GM12878 (cell line): Measurements from ENCODE around the gene LRRC15.

ENCODE experiments used
- ATF7 ChIP-seq: fragments of 450-650 bp; IDR thresholded peaks from 2 replicates; pipeline ENCODE4 v1.6.1; 2016; ENCODE audit warnings: low read depth, mild to moderate bottlenecking
- BCL11A ChIP-seq: IDR thresholded peaks from 2 replicates; pipeline ENCODE4 v1.6.1; 2011; ENCODE audit warnings: low read depth, low read length
- CTCF ChIP-seq, 3 experiments: IDR thresholded peaks in 2 of 3; conservative IDR thresholded peaks in 1 of 3; 2 replicates each; pipeline ENCODE4 v1.5.1; 2011; ENCODE audit warnings: low read depth in 3 of 3, low read length in 3 of 3, mild to moderate bottlenecking in 3 of 3, control low read depth in 2 of 3, moderate library complexity in 2 of 3, inconsistent platforms in 1 of 3, mixed read lengths in 1 of 3; ENCODE audit not compliant: control insufficient read depth in 2 of 3, insufficient read depth in 1 of 3; ENCODE audit errors: extremely low read depth in 1 of 3
- DPF2 ChIP-seq: fragments of 450-650 bp; IDR thresholded peaks from 2 replicates; pipeline ENCODE4 v1.6.1; 2017; ENCODE audit warnings: mild to moderate bottlenecking
- EP300 ChIP-seq, 2 experiments: fragments of 150-350 bp in 1 of 2; IDR thresholded peaks; 2 replicates each; pipeline ENCODE4 v1.6.1; 2011 to 2012; ENCODE audit warnings: low read depth in 2 of 2, low read length in 2 of 2, borderline replicate concordance in 1 of 2, improper control_type of control experiment in 1 of 2, inconsistent platforms in 1 of 2; ENCODE audit not compliant: control insufficient read depth in 1 of 2
- GABPA ChIP-seq: IDR thresholded peaks from 2 replicates; pipeline ENCODE4 v1.6.1; 2014; ENCODE audit warnings: antibody characterized with exemption, low read depth, mild to moderate bottlenecking, inconsistent platforms
- HCFC1 ChIP-seq: fragments of 150-350 bp; IDR thresholded peaks from 2 replicates; pipeline ENCODE4 v1.6.1; 2014; ENCODE audit warnings: low read length
- MYC ChIP-seq: IDR thresholded peaks from 2 replicates; pipeline ENCODE4 v1.6.1; 2011; ENCODE audit warnings: mild to moderate bottlenecking, low read length, moderate library complexity, inconsistent platforms; ENCODE audit not compliant: insufficient read depth, insufficient replicate concordance, insufficient read length, severe bottlenecking
- POLR2A ChIP-seq: IDR thresholded peaks from 2 replicates; pipeline ENCODE4 v1.6.1; 2011; ENCODE audit warnings: low read depth, mild to moderate bottlenecking, low read length
- TCF7 ChIP-seq: IDR thresholded peaks from 2 replicates; pipeline ENCODE4 v1.6.1; 2014; ENCODE audit warnings: antibody characterized with exemption, borderline replicate concordance
- USF1 ChIP-seq: IDR thresholded peaks from 2 replicates; pipeline ENCODE4 v1.6.1; 2011; ENCODE audit warnings: borderline replicate concordance, low read depth, mild to moderate bottlenecking, moderate library complexity, mixed read lengths, low read length; ENCODE audit not compliant: insufficient read depth; ENCODE audit errors: extremely low read length
- ZNF384 ChIP-seq: IDR thresholded peaks from 2 replicates; pipeline ENCODE4 v1.6.1; 2012; ENCODE audit warnings: low read depth, mild to moderate bottlenecking, low read length, improper control_type of control experiment, borderline replicate concordance

- no peak for TF ChIP-seq GABPA
- TF ChIP-seq CTCF (IDR thresholded peaks at IDR 0.05 in 2 of 3, conservative IDR thresholded peaks at IDR 0.05 in 1 of 3; ENCODE audit: control insufficient read depth in 2 of 3, extremely low read depth in 1 of 3, insufficient read depth in 1 of 3, low read depth in 3 of 3, low read length in 3 of 3), result no peak
- TF ChIP-seq EP300 (IDR thresholded peaks at IDR 0.05; ENCODE audit: borderline replicate concordance in 1 of 2, control insufficient read depth in 1 of 2, low read depth in 2 of 2, low read length in 2 of 2), result no peak
- TF ChIP-seq ATF7, result no peak
- TF ChIP-seq HCFC1, result no peak
- no peak for TF ChIP-seq ZNF384
- no peak for TF ChIP-seq POLR2A
- TF ChIP-seq USF1, result no peak
- no peak for TF ChIP-seq TCF7
- TF ChIP-seq MYC, result no peak
- TF ChIP-seq DPF2, result no peak
- TF ChIP-seq BCL11A, result no peak
Observed at GRCh38 chr3:194376241-194376560, 6.7 kb upstream of the LRRC15 start.
